HEK293T (cell line): ENCODE results near the gene KLF7.

Source experiments
- CTCF ChIA-PET: fragments of 350-600 bp; formaldehyde crosslinking; extraction: SDS; loops from one replicate; lab custom pipeline; 2021; ENCODE audit warnings: antibody characterized with exemption, inconsistent platforms; lab: Yijun Ruan, JAX
- POLR2A ChIA-PET: fragments of 350-600 bp; formaldehyde crosslinking; extraction: SDS; loops from one replicate; lab custom pipeline; 2020; ENCODE audit warnings: antibody characterized with exemption, inconsistent platforms; lab: Yijun Ruan, JAX
- DNase-seq: peaks from one replicate; pipeline ENCODE4 v3.0.0; 2012; ENCODE audit warnings: mixed read lengths; ENCODE audit errors: extremely low spot score
- ARNT ChIP-seq: fragments of 450-650 bp; IDR thresholded peaks from 2 replicates; pipeline ENCODE4 v1.6.1; 2017; ENCODE audit warnings: mild to moderate bottlenecking
- BHLHE40 ChIP-seq: fragments of 450-650 bp; IDR thresholded peaks from 2 replicates; pipeline ENCODE4 v1.6.1; 2016; ENCODE audit warnings: mild to moderate bottlenecking, moderate library complexity, borderline replicate concordance
- CTBP1 ChIP-seq: fragments of 450-650 bp; IDR thresholded peaks from 2 replicates; pipeline ENCODE4 v1.6.1; 2016; ENCODE audit warnings: borderline replicate concordance
- ELF4 ChIP-seq: fragments of 450-650 bp; IDR thresholded peaks from 2 replicates; pipeline ENCODE4 v1.6.1; 2017; ENCODE audit warnings: antibody characterized with exemption
- FOXA1 ChIP-seq: fragments of 450-650 bp; IDR thresholded peaks from 2 replicates; pipeline ENCODE4 v1.6.1; 2016; ENCODE audit warnings: mild to moderate bottlenecking
- FOXK2 ChIP-seq: fragments of 450-650 bp; IDR thresholded peaks from 2 replicates; pipeline ENCODE4 v1.6.1; 2016; ENCODE audit warnings: mild to moderate bottlenecking
- FOXM1 ChIP-seq: fragments of 450-650 bp; IDR thresholded peaks from 2 replicates; pipeline ENCODE4 v1.6.1; 2017; ENCODE audit warnings: mild to moderate bottlenecking, borderline replicate concordance
- HDGF ChIP-seq: fragments of 450-650 bp; IDR thresholded peaks from 2 replicates; pipeline ENCODE4 v1.6.1; 2017; ENCODE audit warnings: antibody characterized with exemption, borderline replicate concordance
- L3MBTL2 ChIP-seq: fragments of 450-650 bp; conservative IDR thresholded peaks from 2 replicates; pipeline ENCODE4 v1.6.1; 2016; ENCODE audit warnings: mild to moderate bottlenecking
- LEF1 ChIP-seq: fragments of 450-650 bp; IDR thresholded peaks from 2 replicates; pipeline ENCODE4 v1.6.1; 2017; ENCODE audit warnings: mild to moderate bottlenecking, borderline replicate concordance
- NFRKB ChIP-seq: fragments of 450-650 bp; IDR thresholded peaks from 2 replicates; pipeline ENCODE4 v1.6.1; 2016; ENCODE audit warnings: mild to moderate bottlenecking, moderate library complexity
- SP1 ChIP-seq: fragments of 450-650 bp; IDR thresholded peaks from 2 replicates; pipeline ENCODE4 v1.6.1; 2017
- SUZ12 ChIP-seq: fragments of 450-650 bp; IDR thresholded peaks from 2 replicates; pipeline ENCODE4 v1.6.1; 2016; ENCODE audit warnings: mild to moderate bottlenecking
- TARDBP ChIP-seq: fragments of 450-650 bp; IDR thresholded peaks from 2 replicates; pipeline ENCODE4 v1.6.1; 2016
- ZNF384 ChIP-seq: fragments of 450-650 bp; IDR thresholded peaks from 2 replicates; pipeline ENCODE4 v1.6.1; 2016
- TF ChIP-seq, protein P1 (sequence below): fragments of 450-650 bp; IDR thresholded peaks from 2 replicates; pipeline ENCODE4 v1.6.1; 2016

The KLF7 gene

DNA sequence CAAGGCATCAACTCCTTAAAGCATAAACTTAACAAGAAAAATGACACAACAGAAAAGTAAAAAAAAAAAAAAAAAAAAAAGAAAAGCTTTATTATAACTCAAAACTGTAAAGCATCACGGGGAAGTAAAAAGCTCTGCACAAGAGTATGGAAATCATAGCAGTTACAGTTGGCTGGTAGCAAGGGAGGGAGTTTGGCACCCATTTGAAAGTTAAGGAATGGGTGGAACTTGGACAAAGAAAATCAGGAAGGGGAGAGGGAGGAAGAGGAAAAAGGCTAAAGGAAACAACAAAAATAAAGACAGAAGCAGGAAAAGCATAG lies 8.6 kb downstream of the KLF7 start:
- ChIA-PET POLR2A (no interaction called here), CTCF (no interaction called here)
- no peak for TF ChIP-seq TARDBP
- TF ChIP-seq HDGF, result no peak
- TF ChIP-seq ARNT, result no peak
- no peak for TF ChIP-seq ZNF384
- TF ChIP-seq BHLHE40, result no peak
- no peak for TF ChIP-seq ELF4
- TF ChIP-seq NFRKB, result no peak
- TF ChIP-seq FOXM1, result no peak
- no peak for TF ChIP-seq L3MBTL2
- TF ChIP-seq CTBP1, result no peak
- no peak for TF ChIP-seq FOXK2
- TF ChIP-seq, protein P1, sequence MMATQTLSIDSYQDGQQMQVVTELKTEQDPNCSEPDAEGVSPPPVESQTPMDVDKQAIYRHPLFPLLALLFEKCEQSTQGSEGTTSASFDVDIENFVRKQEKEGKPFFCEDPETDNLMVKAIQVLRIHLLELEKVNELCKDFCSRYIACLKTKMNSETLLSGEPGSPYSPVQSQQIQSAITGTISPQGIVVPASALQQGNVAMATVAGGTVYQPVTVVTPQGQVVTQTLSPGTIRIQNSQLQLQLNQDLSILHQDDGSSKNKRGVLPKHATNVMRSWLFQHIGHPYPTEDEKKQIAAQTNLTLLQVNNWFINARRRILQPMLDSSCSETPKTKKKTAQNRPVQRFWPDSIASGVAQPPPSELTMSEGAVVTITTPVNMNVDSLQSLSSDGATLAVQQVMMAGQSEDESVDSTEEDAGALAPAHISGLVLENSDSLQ, result no peak
- TF ChIP-seq LEF1, result no peak
- no peak for TF ChIP-seq FOXA1
- no peak for TF ChIP-seq SP1
- DNase-seq, result no peak

DNA sequence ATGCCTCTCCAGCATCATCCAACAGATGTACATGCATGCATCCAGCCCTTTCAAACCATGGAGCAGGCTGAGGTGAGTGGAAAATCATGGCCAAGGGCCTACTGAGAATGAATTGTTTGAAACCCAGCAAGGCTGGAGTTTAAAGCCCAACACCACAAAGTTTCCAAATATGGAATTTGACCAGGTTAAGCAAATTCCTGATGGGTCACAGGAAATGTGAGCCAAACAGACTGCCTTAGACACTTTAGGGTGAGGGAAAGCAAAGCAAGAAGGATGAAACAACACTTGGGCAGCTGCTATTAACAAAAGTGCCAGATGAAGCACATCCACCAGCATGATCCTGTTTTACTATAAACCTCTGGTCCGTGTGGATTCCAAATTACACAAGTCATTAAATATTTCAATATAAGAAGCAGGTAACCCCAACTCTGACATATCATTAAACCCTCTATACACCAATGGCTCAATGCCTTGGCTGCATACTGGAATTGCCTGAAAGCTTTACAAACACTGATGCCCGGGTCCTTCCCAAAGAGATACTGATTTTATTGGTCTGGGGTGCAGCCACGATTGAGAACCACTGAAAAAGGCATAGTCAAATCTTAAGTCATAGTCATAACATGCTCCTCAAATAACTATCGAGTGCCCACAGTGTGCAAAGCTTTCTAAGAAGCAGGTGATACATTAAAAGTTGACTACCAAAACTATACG lies 9.1 kb downstream of the KLF7 start:
- TF ChIP-seq, protein P1, result no peak
- TF ChIP-seq L3MBTL2 (no peak), ARNT (no peak), SUZ12 (no peak), FOXK2 (no peak), LEF1 (no peak), HDGF (no peak), ELF4 (no peak), CTBP1 (no peak), FOXM1 (no peak), FOXA1 (no peak), TARDBP (no peak), ZNF384 (no peak), SP1 (no peak), BHLHE40 (no peak), NFRKB (no peak)
- DNase-seq, result no peak
- CTCF ChIA-PET, result interaction anchor here (0.6 kb wide), 1 partner anchor 47 kb away, joined by 4 read pairs; no protein-coding TSS in a partner anchor
- POLR2A ChIA-PET, result interaction anchor here (0.6 kb wide), 1 partner anchor 10 kb away, joined by 3 read pairs; the partner anchor contains the start of gene KLF7

DNA sequence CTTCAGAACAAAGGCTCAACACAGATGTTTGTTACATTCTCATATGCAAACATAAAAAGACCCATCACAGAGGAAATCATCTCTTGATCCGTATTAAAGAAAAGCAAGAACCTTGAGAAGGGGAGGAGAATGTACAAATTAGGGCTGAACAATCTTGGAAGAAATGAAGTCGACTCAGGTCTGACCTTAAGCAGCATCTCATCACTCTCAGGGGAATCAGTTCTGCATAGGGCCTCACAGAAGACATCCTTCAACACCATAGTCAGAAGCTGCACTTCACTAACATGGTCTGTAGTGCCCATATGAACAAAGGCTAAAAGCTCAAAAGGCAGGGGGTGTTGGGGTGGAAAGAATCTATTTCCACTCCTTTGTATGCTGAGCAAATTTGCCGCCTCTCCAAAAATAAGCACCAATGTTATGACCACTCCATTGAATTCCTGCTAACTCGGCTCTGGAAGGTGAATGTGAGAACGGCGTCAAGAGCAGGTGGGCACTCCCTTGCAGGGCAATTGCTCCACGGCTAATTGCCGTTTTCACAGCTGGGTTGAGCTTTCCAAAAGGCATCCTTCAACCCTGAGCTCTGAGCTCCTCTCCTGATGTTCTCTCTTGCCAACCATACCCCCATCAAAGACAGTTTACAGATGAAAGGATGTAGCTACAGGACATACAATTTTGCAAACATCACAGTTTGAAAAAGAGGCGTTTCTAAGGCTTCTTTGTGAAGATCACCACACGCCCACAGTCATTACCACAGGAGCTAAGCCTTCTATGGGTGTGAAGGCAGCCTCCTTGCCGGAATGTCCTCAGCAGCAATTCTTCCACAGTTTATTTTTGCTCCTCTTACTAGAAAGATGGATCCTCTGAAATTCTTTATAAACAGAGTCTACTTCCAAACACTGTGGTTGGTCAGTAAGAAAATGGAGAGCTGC lies 10.0 kb downstream of the KLF7 start:
- TF ChIP-seq FOXA1 (no peak), HDGF (no peak), TARDBP (no peak), BHLHE40 (no peak), L3MBTL2 (no peak), CTBP1 (no peak), FOXM1 (no peak), SUZ12 (no peak), ZNF384 (no peak), ARNT (no peak), LEF1 (no peak), ELF4 (no peak)
- ChIA-PET CTCF (interaction anchor here (0.6 kb wide), 1 partner anchor 46 kb away, joined by 4 read pairs; no protein-coding TSS in a partner anchor), POLR2A (interaction anchor here (0.6 kb wide), 1 partner anchor 10 kb away, joined by 3 read pairs; the partner anchor contains the start of gene KLF7)
- no peak for DNase-seq

DNA sequence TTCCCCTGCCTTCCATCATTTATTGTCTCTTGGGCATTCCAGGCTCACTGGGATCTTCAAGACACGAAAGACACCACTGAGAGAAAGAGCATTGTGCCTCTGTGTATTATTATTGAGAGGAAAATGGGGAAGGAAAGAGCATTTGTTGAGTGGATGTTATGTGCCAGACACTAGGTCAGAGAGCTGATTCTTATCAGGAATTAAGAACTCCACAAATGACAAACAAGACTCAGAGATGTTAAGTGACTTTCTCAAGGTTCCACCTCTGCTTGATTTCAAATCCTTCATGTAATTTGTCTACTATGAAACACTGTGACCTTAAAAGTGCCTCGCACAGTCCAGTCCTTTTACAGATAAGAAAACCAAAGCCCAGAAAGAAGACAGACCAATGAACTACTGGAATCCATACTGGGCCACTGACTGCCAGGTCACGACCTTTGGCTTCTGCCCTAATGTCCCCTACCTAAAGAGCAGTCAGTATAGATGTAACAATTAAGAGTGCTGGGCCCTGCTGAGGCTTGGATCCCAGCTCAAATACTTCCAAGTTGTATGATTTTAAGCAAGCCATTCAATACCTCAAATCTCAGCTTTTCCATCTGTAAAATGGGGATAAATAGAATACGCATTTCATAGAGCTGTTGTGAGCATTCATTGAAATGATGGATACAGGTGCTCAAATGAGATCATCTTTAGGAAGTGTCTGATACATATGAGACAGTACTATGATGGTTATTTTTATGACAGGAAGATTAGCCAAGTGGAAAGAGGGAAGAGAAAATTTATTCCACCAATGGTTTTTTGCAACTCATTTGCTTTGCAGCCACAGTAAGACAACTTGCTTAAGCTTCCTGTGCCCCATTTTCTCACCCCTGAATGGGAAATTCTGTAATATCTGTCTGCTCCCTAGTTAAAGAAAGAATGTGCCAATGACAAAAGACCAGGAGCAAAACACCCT lies 10.9 kb downstream of the KLF7 start:
- TF ChIP-seq LEF1 (no peak), FOXK2 (no peak), TARDBP (no peak), ELF4 (no peak), ARNT (no peak), NFRKB (no peak), ZNF384 (no peak), HDGF (no peak)
- DNase-seq, result no peak
- ChIA-PET POLR2A (interaction anchor here (0.7 kb wide), 1 partner anchor 11 kb away, joined by 3 read pairs; the partner anchor contains the start of gene KLF7), CTCF (no interaction called here)

DNA sequence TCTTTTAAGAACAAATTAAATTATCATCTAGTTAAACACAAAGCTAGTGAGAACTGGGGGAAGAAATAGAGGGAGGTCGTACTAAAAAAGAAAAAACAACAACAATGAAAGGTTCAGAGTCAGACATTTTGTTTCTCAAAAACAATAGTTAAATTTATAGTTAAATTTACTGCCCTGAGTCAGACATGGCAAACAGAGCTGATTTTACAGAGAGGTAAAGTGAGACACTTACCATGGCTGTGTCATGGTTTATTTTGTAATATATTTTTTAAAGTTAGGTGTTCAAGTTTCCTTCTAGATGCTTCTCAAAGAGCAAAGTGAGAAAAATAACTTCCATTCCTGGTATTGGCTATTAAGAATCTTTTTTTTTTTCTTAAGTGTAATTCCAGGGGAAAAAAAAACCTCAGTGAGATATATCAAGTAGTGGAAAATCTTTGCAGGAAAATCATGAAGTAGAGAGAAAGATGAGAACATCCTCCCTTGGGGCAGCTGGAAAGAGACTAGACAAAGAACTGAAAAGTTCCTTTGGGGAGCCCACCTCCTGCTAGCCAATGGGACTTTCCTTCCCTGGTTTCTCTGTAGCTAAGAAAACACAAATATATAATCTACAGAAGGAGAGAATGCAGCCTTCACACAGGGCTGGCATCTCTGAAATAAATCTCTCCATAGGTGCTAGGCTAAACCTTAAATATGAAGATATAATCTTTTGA lies 12.3 kb downstream of the KLF7 start:
- TF ChIP-seq, protein P1, result no peak
- TF ChIP-seq ZNF384 (no peak), HDGF (no peak), FOXK2 (no peak), BHLHE40 (no peak), FOXA1 (no peak), NFRKB (no peak), ARNT (no peak), TARDBP (no peak), SUZ12 (no peak), SP1 (no peak), ELF4 (no peak), L3MBTL2 (no peak), FOXM1 (no peak), CTBP1 (no peak), LEF1 (no peak)
- POLR2A ChIA-PET, result interaction anchor here (1.1 kb wide), 1 partner anchor 13 kb away, joined by 3 read pairs; the partner anchor contains the start of gene KLF7
- CTCF ChIA-PET, result interaction anchor here (0.7 kb wide), 1 partner anchor 1162 kb away, joined by 9 read pairs; no protein-coding TSS in a partner anchor
- no peak for DNase-seq
